Measurements from ENCODE around the gene TRMT10C.

The TRMT10C gene

GRCh38 chr3:101567528-101568317, 6.1 kb downstream of the TRMT10C start:
- CTCF ChIA-PET = no interaction called here
- H3K27ac ChIP-seq = no peak overlapping the region
- no peak for DNase-seq (ENCODE audit: low spot score)
- POLR2A ChIA-PET (ENCODE audit: low non-redundant PET) = no interaction called here
- TF ChIP-seq, protein P1, sequence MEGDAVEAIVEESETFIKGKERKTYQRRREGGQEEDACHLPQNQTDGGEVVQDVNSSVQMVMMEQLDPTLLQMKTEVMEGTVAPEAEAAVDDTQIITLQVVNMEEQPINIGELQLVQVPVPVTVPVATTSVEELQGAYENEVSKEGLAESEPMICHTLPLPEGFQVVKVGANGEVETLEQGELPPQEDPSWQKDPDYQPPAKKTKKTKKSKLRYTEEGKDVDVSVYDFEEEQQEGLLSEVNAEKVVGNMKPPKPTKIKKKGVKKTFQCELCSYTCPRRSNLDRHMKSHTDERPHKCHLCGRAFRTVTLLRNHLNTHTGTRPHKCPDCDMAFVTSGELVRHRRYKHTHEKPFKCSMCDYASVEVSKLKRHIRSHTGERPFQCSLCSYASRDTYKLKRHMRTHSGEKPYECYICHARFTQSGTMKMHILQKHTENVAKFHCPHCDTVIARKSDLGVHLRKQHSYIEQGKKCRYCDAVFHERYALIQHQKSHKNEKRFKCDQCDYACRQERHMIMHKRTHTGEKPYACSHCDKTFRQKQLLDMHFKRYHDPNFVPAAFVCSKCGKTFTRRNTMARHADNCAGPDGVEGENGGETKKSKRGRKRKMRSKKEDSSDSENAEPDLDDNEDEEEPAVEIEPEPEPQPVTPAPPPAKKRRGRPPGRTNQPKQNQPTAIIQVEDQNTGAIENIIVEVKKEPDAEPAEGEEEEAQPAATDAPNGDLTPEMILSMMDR (conservative IDR thresholded peaks at IDR 0.05; ENCODE audit: low read depth) = no peak

DNA sequence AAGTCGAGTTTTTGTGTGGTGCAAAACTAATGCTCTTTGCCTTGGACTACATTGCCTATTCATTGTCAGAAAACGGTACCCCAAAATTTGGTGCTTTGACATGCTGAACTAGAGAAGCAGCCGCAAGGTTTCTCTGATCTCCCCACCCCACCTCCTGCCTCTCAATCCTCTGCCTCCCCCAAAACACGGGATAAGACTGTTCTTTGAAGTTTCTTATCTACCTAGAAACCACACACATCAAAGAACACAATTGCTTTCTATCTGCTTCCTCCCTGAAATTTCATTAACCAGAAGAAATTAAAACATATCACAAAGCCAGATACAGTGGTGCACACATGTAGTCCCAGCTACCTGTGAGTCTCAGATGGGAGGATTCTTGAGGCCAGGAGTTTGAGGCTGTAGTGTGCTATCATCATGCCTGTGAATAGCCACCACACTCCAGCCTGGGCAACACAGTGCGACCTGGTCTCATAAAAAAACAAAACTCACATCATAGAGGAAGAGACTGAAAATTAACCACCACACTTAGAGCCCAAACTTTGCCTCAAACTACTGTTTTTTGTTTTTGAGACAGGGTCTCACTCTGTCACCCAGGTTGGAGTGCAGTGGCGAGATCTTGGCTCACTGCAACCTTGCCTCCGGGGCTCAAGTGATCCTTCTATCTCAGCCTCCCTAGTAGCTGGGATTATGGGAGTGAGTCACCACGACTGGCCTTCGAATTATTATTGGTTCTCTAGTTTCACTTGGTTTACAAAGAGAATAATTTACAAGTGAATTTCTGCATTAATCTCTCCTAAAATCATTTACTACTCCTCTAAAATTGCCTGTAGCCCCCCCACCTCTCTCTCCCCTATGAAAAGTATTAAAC, 9.6 kb downstream of the TRMT10C start:
- TF ChIP-seq, protein P1 (conservative IDR thresholded peaks at IDR 0.05; ENCODE audit: low read depth) = no peak
- ChIA-PET CTCF (interaction anchor here (0.7 kb wide), 1 partner anchor 324 kb away, joined by 3 read pairs; no protein-coding TSS in a partner anchor), POLR2A (ENCODE audit: low non-redundant PET) (no interaction called here)
- no peak overlapping the region for H3K27ac ChIP-seq
- DNase-seq (ENCODE audit: low spot score) = no peak

DNA sequence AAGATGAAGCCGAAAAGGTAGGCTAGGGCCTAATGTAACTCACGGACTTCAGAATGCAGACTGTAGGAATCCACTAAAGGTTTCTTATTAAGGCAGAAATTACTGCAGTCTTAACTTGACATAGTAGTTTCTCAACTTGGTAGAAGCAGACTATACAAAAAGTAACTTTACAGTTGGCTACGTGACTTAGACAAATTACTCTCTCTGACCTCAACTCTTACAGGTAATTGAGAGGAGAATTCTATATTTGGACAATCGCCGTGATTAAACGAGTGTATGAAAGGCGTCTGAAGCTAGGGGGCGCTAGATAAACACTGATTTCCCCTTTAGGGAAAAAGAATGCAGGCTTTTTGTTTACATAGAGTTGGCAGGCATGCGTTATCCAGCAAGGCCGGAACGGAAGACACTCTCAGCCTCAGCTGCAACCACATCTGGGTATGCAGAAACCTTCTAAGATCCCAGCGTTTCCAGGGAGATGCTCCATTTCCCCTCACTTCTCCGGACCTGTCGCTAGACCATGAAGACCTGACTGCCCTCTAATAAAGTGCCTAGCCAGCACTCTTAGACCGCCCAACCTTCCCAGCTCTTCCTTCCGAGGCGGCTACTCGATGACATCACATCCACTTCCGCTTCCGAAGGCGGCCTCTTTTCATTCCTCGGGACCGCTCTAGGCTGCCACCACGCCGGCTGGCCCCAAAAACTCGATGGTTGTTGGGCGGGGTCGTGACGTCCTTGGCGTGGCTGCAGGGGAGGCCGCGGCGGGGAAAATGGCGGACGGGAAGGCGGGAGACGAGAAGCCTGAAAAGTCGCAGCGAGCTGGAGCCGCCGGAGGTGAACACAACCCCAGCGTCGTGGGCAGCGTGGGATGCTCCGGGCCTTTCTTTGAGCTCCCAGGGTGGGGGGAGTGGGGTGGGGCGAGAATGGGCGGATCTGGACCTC, 12.1 kb downstream of the TRMT10C start, which contains the start of gene PCNP:
PCNP (plus strand) TSS at position 732 of the 939 bp plus-strand sequence; CDS start at position 768, 36 bp downstream.
- TF ChIP-seq, protein P1 (conservative IDR thresholded peaks at IDR 0.05; ENCODE audit: low read depth) = peak; percentile 86
- peak; percentile 91 for DNase-seq (ENCODE audit: low spot score)
- peak within 1 kb of the TSS; percentile 99 for H3K27ac ChIP-seq
- CTCF ChIA-PET = interaction anchor here (0.6 to 1.8 kb wide), 7 partner anchors 11 to 617 kb away, joined by 3 to 5 read pairs (median 3); partner anchors contain the start of gene ZBTB11
- POLR2A ChIA-PET (ENCODE audit: low non-redundant PET) = interaction anchor here (1.0 to 1.1 kb wide), 2 partner anchors 103 kb away, joined by 3 to 4 read pairs; partner anchors contain the start of gene ZBTB11

- H3K27ac ChIP-seq = peak overlapping the region; percentile 99
- POLR2A ChIA-PET (ENCODE audit: low non-redundant PET) = interaction anchor here (1.0 kb wide), 1 partner anchor 102 kb away, joined by 4 read pairs; no protein-coding TSS in a partner anchor
- CTCF ChIA-PET = interaction anchor here (0.6 to 1.8 kb wide), 4 partner anchors 17 to 127 kb away, joined by 3 to 5 read pairs (median 3); partner anchors contain the start of gene ZBTB11
- TF ChIP-seq, protein P1 (conservative IDR thresholded peaks at IDR 0.05; ENCODE audit: low read depth) = no peak
- no peak for DNase-seq (ENCODE audit: low spot score)
These were observed 12.9 kb downstream of the TRMT10C start for GRCh38 chr3:101574388-101575112.

- TF ChIP-seq, protein P1 (conservative IDR thresholded peaks at IDR 0.05; ENCODE audit: low read depth) = no peak
- CTCF ChIA-PET = no interaction called here
- POLR2A ChIA-PET (ENCODE audit: low non-redundant PET) = no interaction called here
- no peak for DNase-seq (ENCODE audit: low spot score)
- no peak overlapping the region for H3K27ac ChIP-seq
These were observed 15.6 kb downstream of the TRMT10C start for GRCh38 chr3:101577286-101577685.
